ENCODE results near the gene FRAS1. TPM values are rescaled to one million over a fixed set of nuclear protein-coding genes. Genes with fewer than 3 reads are reported as not detected.
A peak's percentile ranks its signal among the peaks of the same experiment; 100 is the strongest.

FRAS1 gene
- total RNA-seq, 2 donors from 2014 or later: 77.0 to 78.3 TPM

DNA sequence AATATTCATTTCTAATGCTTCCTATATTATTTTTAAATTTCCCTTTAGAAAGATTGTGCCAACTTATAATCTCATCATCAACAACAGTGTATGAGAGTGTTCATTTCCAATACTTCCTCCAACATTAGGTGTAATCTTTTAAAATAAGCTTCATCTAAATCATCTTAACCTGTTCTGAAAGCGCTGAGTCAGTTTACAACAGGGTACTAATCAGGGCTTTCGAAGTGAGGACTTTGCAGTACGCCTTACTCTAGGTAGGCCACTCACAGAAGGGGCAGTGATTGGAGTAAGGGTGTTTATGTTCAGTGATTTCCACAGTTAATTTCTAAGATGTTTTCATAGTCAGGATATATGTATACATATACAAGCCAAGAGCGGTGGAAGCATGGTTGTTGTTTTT, 87.9 kb downstream of the FRAS1 start:
- TF ChIP-seq, protein P1, sequence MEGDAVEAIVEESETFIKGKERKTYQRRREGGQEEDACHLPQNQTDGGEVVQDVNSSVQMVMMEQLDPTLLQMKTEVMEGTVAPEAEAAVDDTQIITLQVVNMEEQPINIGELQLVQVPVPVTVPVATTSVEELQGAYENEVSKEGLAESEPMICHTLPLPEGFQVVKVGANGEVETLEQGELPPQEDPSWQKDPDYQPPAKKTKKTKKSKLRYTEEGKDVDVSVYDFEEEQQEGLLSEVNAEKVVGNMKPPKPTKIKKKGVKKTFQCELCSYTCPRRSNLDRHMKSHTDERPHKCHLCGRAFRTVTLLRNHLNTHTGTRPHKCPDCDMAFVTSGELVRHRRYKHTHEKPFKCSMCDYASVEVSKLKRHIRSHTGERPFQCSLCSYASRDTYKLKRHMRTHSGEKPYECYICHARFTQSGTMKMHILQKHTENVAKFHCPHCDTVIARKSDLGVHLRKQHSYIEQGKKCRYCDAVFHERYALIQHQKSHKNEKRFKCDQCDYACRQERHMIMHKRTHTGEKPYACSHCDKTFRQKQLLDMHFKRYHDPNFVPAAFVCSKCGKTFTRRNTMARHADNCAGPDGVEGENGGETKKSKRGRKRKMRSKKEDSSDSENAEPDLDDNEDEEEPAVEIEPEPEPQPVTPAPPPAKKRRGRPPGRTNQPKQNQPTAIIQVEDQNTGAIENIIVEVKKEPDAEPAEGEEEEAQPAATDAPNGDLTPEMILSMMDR (conservative IDR thresholded peaks at IDR 0.05): no peak
- no peak overlapping the region for H3K4me3 ChIP-seq (ENCODE audit: low read length)
- WGBS, 2 experiments (ENCODE audit: insufficient coverage in 1 of 2, insufficient read length in 1 of 2): 92% methylated on average over 3 of the region's 4 CpGs; no CpG with 5 or more reads in 1 of the 2 experiments
- no peaks in the 10 kb centered on the region for H3K4me1 ChIP-seq (ENCODE audit: control insufficient read depth, insufficient read depth, low read length)
- peaks cover 14% of the 10 kb centered on the region for H3K4me1 Mint-ChIP-seq
- DNase-seq: no peak
- peaks cover 11% of the 10 kb centered on the region for H3K36me3 Mint-ChIP-seq (ENCODE audit: low read depth)
- peaks cover 7% of the 10 kb centered on the region for H3K9me3 ChIP-seq (ENCODE audit: control insufficient read depth, low read length)
- H3K27me3 ChIP-seq (ENCODE audit: control insufficient read depth, insufficient read depth, low read length, poor library complexity, severe bottlenecking): no peaks in the 10 kb centered on the region
- H3K27ac ChIP-seq (ENCODE audit: low read depth, low read length): no peak overlapping the region
- H3K27ac Mint-ChIP-seq: no peak overlapping the region
- no peaks in the 10 kb centered on the region for H3K27me3 Mint-ChIP-seq (ENCODE audit: insufficient read depth)
- no peak overlapping the region for H3K4me3 Mint-ChIP-seq
- no peak overlapping the region for H3K9ac ChIP-seq (ENCODE audit: extremely low read depth, low read length, poor library complexity, severe bottlenecking)
- H3K36me3 ChIP-seq (ENCODE audit: control insufficient read depth, insufficient read depth, low read length): no peaks in the 10 kb centered on the region
- peaks cover 11% of the 10 kb centered on the region for H3K9me3 Mint-ChIP-seq

DNA sequence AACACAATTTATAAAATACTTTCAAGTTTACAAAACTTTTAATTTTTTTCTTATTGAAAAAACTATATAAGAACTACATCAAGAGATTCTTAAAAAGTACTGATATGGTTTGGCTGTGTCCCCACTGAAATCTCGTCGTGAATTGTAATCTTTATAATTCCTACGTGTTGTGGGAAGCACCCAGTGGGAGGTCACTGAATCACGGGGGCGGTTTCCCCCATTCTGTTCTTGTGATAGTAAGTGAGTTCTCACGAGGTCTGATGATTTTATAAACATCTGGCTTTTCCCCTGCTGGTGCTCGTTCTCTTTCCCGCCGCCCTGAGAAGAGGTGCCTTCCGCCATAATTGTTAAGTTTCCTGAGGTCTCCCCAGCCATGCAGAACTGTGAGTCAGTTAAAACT, 88.5 kb downstream of the FRAS1 start:
- Mint-ChIP-seq H3K27me3 (ENCODE audit: insufficient read depth) (no peaks in the 10 kb centered on the region), H3K4me1 (peaks cover 19% of the 10 kb centered on the region), H3K9me3 (peaks cover 11% of the 10 kb centered on the region), H3K4me3 (no peak overlapping the region), H3K36me3 (ENCODE audit: low read depth) (peaks cover 11% of the 10 kb centered on the region), H3K27ac (peak overlapping the region; percentile 56)
- H3K9me3 ChIP-seq (ENCODE audit: control insufficient read depth, low read length): peaks cover 7% of the 10 kb centered on the region
- H3K27me3 ChIP-seq (ENCODE audit: control insufficient read depth, insufficient read depth, low read length, poor library complexity, severe bottlenecking): no peaks in the 10 kb centered on the region
- H3K27ac ChIP-seq (ENCODE audit: low read depth, low read length): no peak overlapping the region
- no peak overlapping the region for H3K4me3 ChIP-seq (ENCODE audit: low read length)
- H3K4me1 ChIP-seq (ENCODE audit: control insufficient read depth, insufficient read depth, low read length): peaks cover 2% of the 10 kb centered on the region
- DNase-seq: peak; percentile 58
- TF ChIP-seq, protein P1 (conservative IDR thresholded peaks at IDR 0.05): no peak
- H3K9ac ChIP-seq (ENCODE audit: extremely low read depth, low read length, poor library complexity, severe bottlenecking): no peak overlapping the region
- 68 to 73% methylated on average over 6 to 10 of the region's 10 CpGs for WGBS, 2 experiments (ENCODE audit: insufficient coverage in 1 of 2, insufficient read length in 1 of 2)
- H3K36me3 ChIP-seq (ENCODE audit: control insufficient read depth, insufficient read depth, low read length): no peaks in the 10 kb centered on the region

DNA sequence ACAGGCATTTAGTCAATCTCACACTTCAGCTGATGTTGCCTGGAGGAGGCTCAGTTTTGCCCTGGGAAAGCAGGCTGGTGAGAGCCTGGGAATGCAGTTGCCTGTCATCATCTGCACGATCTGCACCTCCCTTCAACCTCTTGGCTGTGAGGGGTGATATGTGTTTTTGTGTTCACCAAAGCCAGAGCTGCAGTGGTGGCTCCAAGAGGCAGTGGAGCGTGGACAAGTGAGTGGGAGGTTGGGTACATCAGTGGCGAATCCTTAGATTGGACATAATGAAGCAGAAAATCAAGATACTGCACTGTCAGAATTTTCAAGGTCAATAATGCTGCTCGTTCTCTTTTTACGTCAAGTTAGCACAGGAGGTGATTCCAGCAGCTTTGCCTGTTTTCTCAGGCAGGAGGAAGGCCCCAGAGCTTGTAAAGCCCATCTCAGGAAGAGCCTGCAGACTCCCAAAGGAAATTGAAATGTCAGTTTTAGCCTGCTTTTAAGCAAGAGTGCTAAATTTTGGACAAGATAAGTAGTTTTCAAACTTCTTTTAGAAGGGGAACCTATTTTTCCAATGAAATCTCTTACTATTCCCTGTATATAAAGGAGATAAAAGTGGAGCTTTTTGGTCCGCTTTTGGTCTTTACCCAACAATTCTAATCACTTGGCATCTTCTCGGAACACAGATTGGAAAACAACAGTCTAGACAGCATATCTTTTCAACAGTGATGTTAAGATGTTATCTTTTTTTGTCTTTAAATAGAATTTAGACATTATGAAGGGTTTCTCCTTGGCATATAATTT, 92.8 kb downstream of the FRAS1 start:
- TF ChIP-seq, protein P1 (conservative IDR thresholded peaks at IDR 0.05): no peak
- no peaks in the 10 kb centered on the region for H3K9me3 Mint-ChIP-seq
- WGBS, 2 experiments (ENCODE audit: insufficient coverage in 1 of 2, insufficient read length in 1 of 2): 83 to 90% methylated on average over 4 to 7 of the region's 7 CpGs
- H3K4me1 ChIP-seq (ENCODE audit: control insufficient read depth, insufficient read depth, low read length): peaks cover 2% of the 10 kb centered on the region
- no peaks in the 10 kb centered on the region for H3K27me3 Mint-ChIP-seq (ENCODE audit: insufficient read depth)
- peak overlapping the region; percentile 17 for H3K27ac Mint-ChIP-seq
- peak overlapping the region; percentile 38 for H3K27ac ChIP-seq (ENCODE audit: low read depth, low read length)
- no peaks in the 10 kb centered on the region for H3K36me3 ChIP-seq (ENCODE audit: control insufficient read depth, insufficient read depth, low read length)
- no peaks in the 10 kb centered on the region for H3K9me3 ChIP-seq (ENCODE audit: control insufficient read depth, low read length)
- no peaks in the 10 kb centered on the region for H3K27me3 ChIP-seq (ENCODE audit: control insufficient read depth, insufficient read depth, low read length, poor library complexity, severe bottlenecking)
- no peak overlapping the region for H3K4me3 Mint-ChIP-seq
- no peak overlapping the region for H3K4me3 ChIP-seq (ENCODE audit: low read length)
- H3K4me1 Mint-ChIP-seq: peaks cover 38% of the 10 kb centered on the region
- no peak overlapping the region for H3K9ac ChIP-seq (ENCODE audit: extremely low read depth, low read length, poor library complexity, severe bottlenecking)
- peak; percentile 58 for DNase-seq
- H3K36me3 Mint-ChIP-seq (ENCODE audit: low read depth): no peaks in the 10 kb centered on the region
